Neural progenitor cell (in vitro differentiated cells): ENCODE results near the gene ZNF800. TPM values are rescaled to one million over a fixed set of nuclear protein-coding genes. Genes with fewer than 3 reads are reported as not detected.

Experiments
- DNase-seq: peaks from one replicate; pipeline ENCODE4 v3.0.0-alpha.2; 2016; ENCODE audit warnings: low spot score
- H2AFZ ChIP-seq: fragments of 200-600 bp; sonication (generic); replicated peaks from 2 replicates; pipeline ENCODE4 v1.6.1; 2016; ENCODE audit warnings: antibody characterized with exemption
- H3F3A ChIP-seq: fragments of 200-600 bp; sonication (generic); 2 replicates; pipeline ENCODE4 v1.6.1; 2016; ENCODE audit warnings: antibody characterized with exemption, low read depth
- H3K27ac ChIP-seq: fragments of 200-600 bp; sonication (generic); 2 replicates; pipeline ENCODE4 v1.5.1; 2016; ENCODE audit warnings: mild to moderate bottlenecking
- H3K27me3 ChIP-seq: fragments of 200-600 bp; sonication (generic); 2 replicates; pipeline ENCODE4 v1.6.1; 2016; ENCODE audit warnings: mild to moderate bottlenecking, moderate library complexity
- H3K36me3 ChIP-seq: fragments of 200-600 bp; sonication (generic); 2 replicates; pipeline ENCODE4 v1.5.1; 2016
- H3K4me1 ChIP-seq: fragments of 200-600 bp; sonication (generic); 2 replicates; pipeline ENCODE4 v1.6.1; 2016; ENCODE audit warnings: mixed run types
- H3K4me2 ChIP-seq: fragments of 200-600 bp; sonication (generic); 2 replicates; pipeline ENCODE4 v1.6.1; 2016
- H3K4me3 ChIP-seq: fragments of 200-600 bp; sonication (generic); 2 replicates; pipeline ENCODE4 v1.5.1; 2016
- H3K79me2 ChIP-seq: fragments of 200-600 bp; sonication (generic); 2 replicates; pipeline ENCODE4 v1.6.1; 2016; ENCODE audit warnings: low read depth
- H3K9ac ChIP-seq: fragments of 200-600 bp; sonication (generic); 2 replicates; pipeline ENCODE4 v1.6.1; 2016
- H3K9me3 ChIP-seq: fragments of 200-600 bp; sonication (generic); 2 replicates; pipeline ENCODE4 v1.5.1; 2016; ENCODE audit warnings: low read depth
- H4K20me1 ChIP-seq: fragments of 200-600 bp; sonication (generic); 2 replicates; pipeline ENCODE4 v1.6.1; 2016; ENCODE audit warnings: low read depth
- H3K27ac Mint-ChIP-seq: 3 replicates; pipeline ENCODE4 v1.8.0; 2021; ENCODE audit warnings: mixed read lengths
- H3K27me3 Mint-ChIP-seq: 2 replicates; pipeline ENCODE4 v1.8.0; 2022; ENCODE audit warnings: low read depth, mild to moderate bottlenecking, inconsistent platforms, moderate library complexity, mixed read lengths; ENCODE audit not compliant: insufficient read depth
- H3K36me3 Mint-ChIP-seq: 3 replicates; pipeline ENCODE4 v1.8.0; 2021; ENCODE audit warnings: mixed read lengths
- H3K4me1 Mint-ChIP-seq: 3 replicates; pipeline ENCODE4 v1.8.0; 2021; ENCODE audit warnings: mixed read lengths
- H3K4me3 Mint-ChIP-seq: 3 replicates; pipeline ENCODE4 v1.8.0; 2021; ENCODE audit warnings: mild to moderate bottlenecking, moderate library complexity, mixed read lengths
- H3K9me3 Mint-ChIP-seq: 3 replicates; pipeline ENCODE4 v1.8.0; 2020; ENCODE audit warnings: mixed read lengths
- EZH2 ChIP-seq: fragments of 200-600 bp; sonication (generic); IDR thresholded peaks from 2 replicates; pipeline ENCODE4 v1.6.1; 2017; ENCODE audit warnings: antibody characterized with exemption, mild to moderate bottlenecking, moderate library complexity
- EZH2phosphoT487 ChIP-seq: fragments of 200-600 bp; sonication (generic); IDR thresholded peaks from 2 replicates; pipeline ENCODE4 v1.6.1; 2017; ENCODE audit warnings: antibody characterized with exemption
- total RNA-seq: library from RNA; depleted of rRNA; stranded (reverse); fragments of >200 nt; gene quantifications from 2 replicates; pipeline ENCODE4 v1.2.3, GENCODE V29; 2015; ENCODE audit warnings: low replicate concordance
- TF ChIP-seq, protein P1 (sequence below): fragments of 200-600 bp; sonication (generic); IDR thresholded peaks from 2 replicates; pipeline ENCODE4 v1.5.1; 2017; ENCODE audit warnings: antibody characterized with exemption, mild to moderate bottlenecking

The ZNF800 gene
- total RNA-seq, 1 donor from 2014 or later = 26.0 TPM

- Histone ChIP-seq H3K9ac (peak overlapping the region; percentile 24), H3K27me3 (peaks cover 41% of the 10 kb centered on the region), H3K27ac (no peak overlapping the region), H3K79me2 (no peaks in the 10 kb centered on the region), H3K36me3 (no peaks in the 10 kb centered on the region), H4K20me1 (peaks cover 21% of the 10 kb centered on the region), H3K9me3 (no peaks in the 10 kb centered on the region), H3K4me1 (no peaks in the 10 kb centered on the region), H2AFZ (peak overlapping the region; percentile 74), H3K4me2 (peak overlapping the region; percentile 97), H3F3A (peaks cover 16% of the 10 kb centered on the region), H3K4me3 (peak overlapping the region; percentile 83)
- Mint-ChIP-seq H3K27ac (no peak overlapping the region), H3K4me3 (peak overlapping the region; percentile 92), H3K9me3 (no peaks in the 10 kb centered on the region), H3K36me3 (peaks cover 21% of the 10 kb centered on the region), H3K4me1 (peaks cover 20% of the 10 kb centered on the region), H3K27me3 (peaks cover 8% of the 10 kb centered on the region)
- TF ChIP-seq EZH2 = peak; percentile 60
- TF ChIP-seq, protein P1, sequence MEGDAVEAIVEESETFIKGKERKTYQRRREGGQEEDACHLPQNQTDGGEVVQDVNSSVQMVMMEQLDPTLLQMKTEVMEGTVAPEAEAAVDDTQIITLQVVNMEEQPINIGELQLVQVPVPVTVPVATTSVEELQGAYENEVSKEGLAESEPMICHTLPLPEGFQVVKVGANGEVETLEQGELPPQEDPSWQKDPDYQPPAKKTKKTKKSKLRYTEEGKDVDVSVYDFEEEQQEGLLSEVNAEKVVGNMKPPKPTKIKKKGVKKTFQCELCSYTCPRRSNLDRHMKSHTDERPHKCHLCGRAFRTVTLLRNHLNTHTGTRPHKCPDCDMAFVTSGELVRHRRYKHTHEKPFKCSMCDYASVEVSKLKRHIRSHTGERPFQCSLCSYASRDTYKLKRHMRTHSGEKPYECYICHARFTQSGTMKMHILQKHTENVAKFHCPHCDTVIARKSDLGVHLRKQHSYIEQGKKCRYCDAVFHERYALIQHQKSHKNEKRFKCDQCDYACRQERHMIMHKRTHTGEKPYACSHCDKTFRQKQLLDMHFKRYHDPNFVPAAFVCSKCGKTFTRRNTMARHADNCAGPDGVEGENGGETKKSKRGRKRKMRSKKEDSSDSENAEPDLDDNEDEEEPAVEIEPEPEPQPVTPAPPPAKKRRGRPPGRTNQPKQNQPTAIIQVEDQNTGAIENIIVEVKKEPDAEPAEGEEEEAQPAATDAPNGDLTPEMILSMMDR = no peak
- DNase-seq = peak; percentile 78
Observed at GRCh38 chr7:127392182-127392565, 334 bp downstream of the ZNF800 start.

DNA sequence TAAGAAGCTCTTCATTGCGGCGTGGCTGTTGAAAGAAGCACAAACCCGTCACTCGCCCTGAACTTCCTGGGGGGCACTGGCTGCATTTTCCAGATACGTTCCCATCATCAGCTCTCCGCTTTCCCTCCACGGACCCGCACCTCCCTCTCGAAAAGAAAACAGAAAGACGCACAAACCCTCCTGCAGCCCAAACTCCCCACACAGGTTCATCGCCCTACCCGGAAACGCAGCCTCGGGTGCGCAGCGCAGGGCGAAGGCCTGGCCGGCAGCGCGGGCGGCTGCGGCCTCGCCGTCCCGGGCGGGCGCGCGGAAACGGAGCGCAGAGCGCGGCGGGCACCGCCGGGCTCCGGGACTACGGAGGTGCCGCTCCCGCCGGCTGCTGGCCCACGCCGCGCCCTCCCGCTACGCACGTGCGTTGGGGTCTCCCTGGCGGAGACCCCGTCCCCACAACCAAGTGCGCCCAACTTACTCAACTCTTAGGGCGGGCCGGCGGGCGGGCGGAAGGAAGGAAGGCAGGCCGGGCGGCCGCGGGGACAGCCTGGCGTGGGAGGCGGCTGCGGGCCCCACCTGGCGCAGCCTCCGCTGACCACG, 822 bp downstream of the ZNF800 start:
- Mint-ChIP-seq H3K4me1 (peaks cover 20% of the 10 kb centered on the region), H3K4me3 (peak overlapping the region; percentile 98), H3K27ac (peak overlapping the region; percentile 98), H3K36me3 (peaks cover 21% of the 10 kb centered on the region), H3K9me3 (no peaks in the 10 kb centered on the region), H3K27me3 (peaks cover 8% of the 10 kb centered on the region)
- Histone ChIP-seq H3K9me3 (no peaks in the 10 kb centered on the region), H3K79me2 (no peaks in the 10 kb centered on the region), H3K4me2 (peak overlapping the region; percentile 97), H3K36me3 (no peaks in the 10 kb centered on the region), H3K27ac (no peak overlapping the region), H3F3A (peaks cover 16% of the 10 kb centered on the region), H4K20me1 (peaks cover 21% of the 10 kb centered on the region), H3K27me3 (peaks cover 41% of the 10 kb centered on the region), H3K9ac (no peak overlapping the region), H3K4me1 (no peaks in the 10 kb centered on the region), H3K4me3 (peak overlapping the region; percentile 83), H2AFZ (peak overlapping the region; percentile 74)
- TF ChIP-seq EZH2phosphoT487 (no peak), EZH2 (peak; percentile 57)
- TF ChIP-seq, protein P1 = no peak
- peak; percentile 56 for DNase-seq

DNA sequence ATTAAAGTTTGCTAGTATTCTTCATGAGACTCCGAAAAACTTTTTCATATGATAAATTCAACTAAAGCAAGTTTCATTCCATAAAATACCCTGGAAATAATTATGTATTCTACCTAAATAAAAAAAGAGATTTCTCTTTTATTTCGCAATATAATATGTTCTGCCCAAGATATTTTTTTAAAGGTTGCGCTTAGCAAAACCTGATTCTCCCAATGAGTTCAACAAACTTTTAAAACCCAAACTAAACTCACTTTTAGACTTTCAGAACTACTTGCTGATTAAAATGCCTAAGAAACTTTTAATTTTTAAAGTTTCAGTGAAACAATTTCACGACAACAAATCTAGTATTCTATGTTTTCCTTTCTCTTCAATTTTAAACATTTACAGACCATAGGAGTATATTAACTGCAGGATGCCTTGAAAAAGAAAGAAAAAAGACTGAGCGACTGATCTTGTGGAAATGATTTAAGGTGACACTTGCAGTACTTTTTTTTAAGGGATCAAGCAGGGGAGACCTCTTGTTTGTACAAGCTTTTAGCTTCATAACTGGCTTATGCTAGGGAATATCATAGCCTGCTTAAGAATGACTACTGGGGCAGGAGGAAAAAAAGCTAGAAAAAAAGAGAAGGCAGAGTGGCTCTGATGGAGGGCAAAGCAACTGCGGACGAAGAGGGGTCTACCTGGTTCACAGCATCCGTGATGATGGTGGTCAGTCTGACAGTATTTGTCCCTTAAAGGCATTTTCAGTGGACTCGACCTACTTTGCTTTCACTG, 1.5 kb downstream of the ZNF800 start:
- Histone ChIP-seq H3K9me3 (no peaks in the 10 kb centered on the region), H3K4me3 (peak overlapping the region; percentile 83), H3K27me3 (peaks cover 41% of the 10 kb centered on the region), H3K79me2 (no peaks in the 10 kb centered on the region), H3K4me1 (no peaks in the 10 kb centered on the region), H3K27ac (no peak overlapping the region), H3K36me3 (no peaks in the 10 kb centered on the region), H3F3A (peaks cover 16% of the 10 kb centered on the region), H2AFZ (peak overlapping the region; percentile 43), H3K4me2 (peak overlapping the region; percentile 97), H4K20me1 (peaks cover 24% of the 10 kb centered on the region), H3K9ac (no peak overlapping the region)
- peaks cover 21% of the 10 kb centered on the region for H3K36me3 Mint-ChIP-seq
- TF ChIP-seq EZH2 = no peak
- no peak for TF ChIP-seq EZH2phosphoT487
- TF ChIP-seq, protein P1 = no peak
- peak overlapping the region; percentile 98 for H3K4me3 Mint-ChIP-seq
- no peak overlapping the region for H3K27ac Mint-ChIP-seq
- H3K4me1 Mint-ChIP-seq = peaks cover 20% of the 10 kb centered on the region
- H3K9me3 Mint-ChIP-seq = no peaks in the 10 kb centered on the region
- H3K27me3 Mint-ChIP-seq = peaks cover 8% of the 10 kb centered on the region
- DNase-seq = peak; percentile 27
